Upper lobe of right lung (tissue), 1 donor: ENCODE results near the gene RAB11FIP2. TPM values are rescaled to one million over a fixed set of nuclear protein-coding genes. Genes with fewer than 3 reads are reported as not detected.

Experiments used
- ATAC-seq: fragments of 200-7000 bp; cut with Tn5 transposase; one replicate; pipeline ENCODE4 v1.9.1; 2020; ENCODE audit warnings: mild to moderate bottlenecking, moderate library complexity
- DNase-seq: peaks from one replicate; pipeline ENCODE4 v3.0.0-alpha.2; 2020
- H3K27ac ChIP-seq: fragments of 200-600 bp; one replicate; pipeline ENCODE4 v1.8.0; 2022
- H3K27me3 ChIP-seq: fragments of 200-600 bp; one replicate; pipeline ENCODE4 v1.8.0; 2022; ENCODE audit warnings: mild to moderate bottlenecking
- H3K36me3 ChIP-seq: fragments of 200-600 bp; one replicate; pipeline ENCODE4 v1.8.0; 2022
- H3K4me1 ChIP-seq: fragments of 200-600 bp; one replicate; pipeline ENCODE4 v1.8.0; 2022
- H3K4me3 ChIP-seq: fragments of 200-600 bp; one replicate; pipeline ENCODE4 v1.8.0; 2022; ENCODE audit warnings: mild to moderate bottlenecking
- H3K9me3 ChIP-seq: fragments of 200-600 bp; one replicate; pipeline ENCODE4 v1.8.0; 2022
- CTCF ChIP-seq: fragments of 200-600 bp; IDR thresholded peaks from one replicate; pipeline ENCODE4 v1.8.0; 2022; ENCODE audit warnings: antibody characterized with exemption
- intact Hi-C: fragments of 100-400 bp; cut with DNase I; formaldehyde crosslinking; loops from one replicate; pipeline ENCODE4 v1.11.0; 2022
- total RNA-seq: library from RNA; stranded (reverse); fragmentation: NEBNext Ultra II Directional; extraction: Animal tissue kit (Norgen Biotek cat#: 25700); gene quantifications from one replicate; pipeline ENCODE4 v1.2.1, GENCODE V29; 2021
- donor health status: DM: no; HTN: yes; CAD: no; lungs with severe emphysema.

Gene RAB11FIP2
- total RNA-seq, 1 donor from 2014 or later, result 27.6 TPM

- Histone ChIP-seq H3K9me3 (no peaks in the 10 kb centered on the region), H3K27ac (no peak overlapping the region), H3K4me3 (no peak overlapping the region), H3K36me3 (no peaks in the 10 kb centered on the region), H3K4me1 (no peaks in the 10 kb centered on the region), H3K27me3 (no peaks in the 10 kb centered on the region)
- intact Hi-C loops, result no loop called here
- no peak for TF ChIP-seq CTCF
- DNase-seq (no peak), ATAC-seq (no peak)
Observed at GRCh38 chr10:117983961-117984360, 62.8 kb downstream of the RAB11FIP2 start.

- TF ChIP-seq CTCF, result no peak
- intact Hi-C loops, result no loop called here
- no peaks in the 10 kb centered on the region for H3K4me1 ChIP-seq
- no peaks in the 10 kb centered on the region for H3K36me3 ChIP-seq
- DNase-seq (no peak), ATAC-seq (no peak)
- H3K9me3 ChIP-seq, result no peaks in the 10 kb centered on the region
- H3K4me3 ChIP-seq, result no peak overlapping the region
- H3K27me3 ChIP-seq, result no peaks in the 10 kb centered on the region
- H3K27ac ChIP-seq, result no peak overlapping the region
Observed at GRCh38 chr10:117980755-117981702, 65.7 kb downstream of the RAB11FIP2 start.

GRCh38 chr10:117980216-117980615, 66.5 kb downstream of the RAB11FIP2 start:
- ATAC-seq (no peak), DNase-seq (no peak)
- Histone ChIP-seq H3K9me3 (no peaks in the 10 kb centered on the region), H3K27ac (no peak overlapping the region), H3K4me1 (no peaks in the 10 kb centered on the region), H3K4me3 (no peak overlapping the region), H3K36me3 (no peaks in the 10 kb centered on the region), H3K27me3 (no peaks in the 10 kb centered on the region)
- intact Hi-C loops, result no loop called here
- TF ChIP-seq CTCF, result no peak

GRCh38 chr10:117972168-117972837, 74.4 kb downstream of the RAB11FIP2 start:
- H3K36me3 ChIP-seq, result no peaks in the 10 kb centered on the region
- ATAC-seq (no peak), DNase-seq (no peak)
- H3K9me3 ChIP-seq, result no peaks in the 10 kb centered on the region
- intact Hi-C loops, result no loop called here
- no peak overlapping the region for H3K27ac ChIP-seq
- no peak for TF ChIP-seq CTCF
- H3K4me3 ChIP-seq, result no peak overlapping the region
- no peaks in the 10 kb centered on the region for H3K4me1 ChIP-seq
- H3K27me3 ChIP-seq, result no peaks in the 10 kb centered on the region

- Histone ChIP-seq H3K36me3 (no peaks in the 10 kb centered on the region), H3K27me3 (no peaks in the 10 kb centered on the region), H3K27ac (no peak overlapping the region), H3K4me3 (no peak overlapping the region), H3K9me3 (no peaks in the 10 kb centered on the region), H3K4me1 (no peaks in the 10 kb centered on the region)
- TF ChIP-seq CTCF, result no peak
- ATAC-seq (no peak), DNase-seq (no peak)
- intact Hi-C loops, result no loop called here
Observed at GRCh38 chr10:117970962-117971361, 75.8 kb downstream of the RAB11FIP2 start.
